Common myeloid progenitor, CD34-positive (primary cell): Measurements from ENCODE around the gene TNRC18.
A peak's percentile ranks its signal among the peaks of the same experiment; 100 is the strongest.

Experiments
- CTCF ChIA-PET: fragments of 350-600 bp; sonication (Branson Sonifier 250); formaldehyde crosslinking; loops from one replicate; lab custom pipeline; 2021; ENCODE audit warnings: antibody characterized with exemption; lab: Charles Lee
- POLR2A ChIA-PET: fragments of 350-600 bp; sonication (Branson Sonifier 250); formaldehyde crosslinking; loops from one replicate; lab custom pipeline; 2021; ENCODE audit warnings: antibody characterized with exemption; lab: Charles Lee
- DNase-seq, 3 donors: peaks; one replicate each; pipeline versions ENCODE4 v3.0.0 to v3.0.0-alpha.2; 2013
- H3K27ac ChIP-seq, 2 experiments: 1 replicate in 1 of 2; 2 replicates in 1 of 2; pipeline ENCODE4 v1.7.0; 2013; ENCODE audit warnings: inconsistent platforms in 2 of 2, low read length in 2 of 2, mild to moderate bottlenecking in 2 of 2, low read depth in 1 of 2, moderate library complexity in 1 of 2; ENCODE audit not compliant: severe bottlenecking in 2 of 2, insufficient read depth in 1 of 2, poor library complexity in 1 of 2
- H3K27me3 ChIP-seq, 5 experiments: replicated peaks in 2 of 5; 1 replicate in 3 of 5; 2 replicates in 2 of 5; pipeline versions ENCODE4 v1.6.1 to v1.7.0; 2013; ENCODE audit warnings: low read length in 4 of 5, mild to moderate bottlenecking in 2 of 5, moderate library complexity in 2 of 5, inconsistent platforms in 1 of 5; ENCODE audit not compliant: insufficient read depth in 5 of 5, control insufficient read depth in 4 of 5
- H3K36me3 ChIP-seq, 4 experiments: 1 replicate in 2 of 4; 2 replicates in 2 of 4; pipeline versions ENCODE4 v1.6.1 to v1.7.0; 2013; ENCODE audit warnings: low read length in 3 of 4, control low read depth in 1 of 4, mild to moderate bottlenecking in 1 of 4; ENCODE audit not compliant: control insufficient read depth in 4 of 4, insufficient read depth in 4 of 4
- H3K4me1 ChIP-seq, 4 experiments: 1 replicate in 3 of 4; 2 replicates in 1 of 4; pipeline versions ENCODE4 v1.6.1 to v1.7.1; 2013; ENCODE audit warnings: low read length in 3 of 4, mild to moderate bottlenecking in 3 of 4, control low read depth in 1 of 4, inconsistent platforms in 1 of 4, moderate library complexity in 1 of 4; ENCODE audit not compliant: control insufficient read depth in 4 of 4, insufficient read depth in 4 of 4; ENCODE audit errors: control extremely low read depth in 1 of 4
- H3K4me3 ChIP-seq, 7 experiments: 1 replicate in 4 of 7; 2 replicates in 3 of 7; pipeline versions ENCODE4 v1.5.1 to v1.7.0; 2013; ENCODE audit warnings: mild to moderate bottlenecking in 7 of 7, low read length in 6 of 7, moderate library complexity in 6 of 7, inconsistent platforms in 2 of 7, low read depth in 2 of 7, control low read depth in 1 of 7; ENCODE audit not compliant: insufficient read depth in 4 of 7, control insufficient read depth in 1 of 7; ENCODE audit errors: extremely low read depth in 1 of 7
- H3K9me3 ChIP-seq, 5 experiments: 1 replicate in 4 of 5; 2 replicates in 1 of 5; pipeline versions ENCODE4 v1.6.1 to v1.7.1; 2013; ENCODE audit warnings: low read length in 4 of 5, mild to moderate bottlenecking in 2 of 5, inconsistent platforms in 1 of 5, low read depth in 1 of 5, moderate library complexity in 1 of 5; ENCODE audit not compliant: control insufficient read depth in 4 of 5, insufficient read depth in 2 of 5; ENCODE audit errors: control extremely low read depth in 1 of 5
- WGBS: methylation state at CpG from one replicate; pipeline ENCODE4 v1.1.5; 2013; ENCODE audit not compliant: insufficient coverage; 5-methylcytosine and 5-hydroxymethylcytosine counted together

Gene TNRC18

DNA sequence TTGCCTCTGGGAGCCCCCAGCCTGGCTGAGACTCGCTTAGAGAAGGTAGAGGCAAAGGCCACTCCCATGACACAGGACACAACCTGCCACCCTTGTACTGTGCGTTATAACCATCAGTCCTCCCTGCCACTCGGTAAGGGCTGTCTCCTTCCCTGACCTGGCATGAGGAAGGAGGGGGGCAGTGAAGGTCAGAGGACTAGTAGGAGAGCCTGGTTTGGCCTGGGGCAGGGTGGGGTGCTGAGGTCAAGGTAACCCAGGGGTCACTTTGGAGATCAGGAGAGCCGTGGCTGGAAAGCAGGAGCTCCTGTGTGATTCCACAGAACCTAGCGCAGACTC is 6.9 kb upstream of the TNRC18 start:
- Histone ChIP-seq H3K27me3 (no peaks in the 10 kb centered on the region), H3K4me1 (peaks cover 0 to 45% (median 38%) of the 10 kb centered on the region in 4 experiments), H3K4me3 (peak overlapping the region; percentile 16 to 100 (median 93))

DNA sequence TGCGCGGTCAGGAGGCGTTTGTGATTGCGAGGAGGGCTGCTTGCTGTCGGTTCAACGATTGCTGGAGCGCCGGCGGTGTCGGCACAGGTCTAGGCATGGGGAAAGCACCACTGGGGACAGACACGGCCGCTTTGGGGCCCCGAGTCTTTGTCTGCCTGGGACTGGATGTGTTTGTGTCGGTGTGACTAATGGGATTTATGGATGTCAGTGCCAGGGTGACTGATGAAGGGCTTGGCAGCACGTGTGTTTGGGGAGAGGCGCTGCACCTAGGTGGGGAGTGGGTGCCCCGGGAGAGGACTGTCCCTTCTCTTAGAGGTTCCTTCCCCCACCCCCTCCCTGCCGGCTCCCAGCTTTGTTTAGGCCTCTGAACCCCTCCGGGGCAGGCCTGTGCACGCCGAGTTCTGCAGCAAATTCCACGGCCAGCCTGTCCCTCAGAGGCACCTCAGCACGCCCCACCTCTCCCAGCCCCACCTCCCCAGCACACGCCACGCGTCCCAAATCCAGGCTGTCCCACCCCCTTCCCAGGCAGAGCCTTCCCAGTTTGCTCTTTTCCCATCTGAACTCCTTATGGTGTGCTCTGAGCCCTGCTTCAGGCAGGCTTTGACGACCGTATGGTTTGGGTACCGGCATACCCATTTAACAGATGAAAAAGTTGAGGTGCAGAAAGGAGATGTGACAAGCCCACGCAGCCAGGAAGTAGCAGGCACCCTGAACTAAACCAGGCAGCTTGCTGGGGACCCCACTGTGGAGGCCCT is 6.4 kb upstream of the TNRC18 start:
- CTCF ChIA-PET = interaction anchor here (0.6 to 2.9 kb wide), 9 partner anchors 8 to 146 kb away, joined by 4 to 11 read pairs (median 6); no protein-coding TSS in a partner anchor
- H3K27me3 ChIP-seq = no peaks in the 10 kb centered on the region
- H3K4me1 ChIP-seq = peaks cover 0 to 45% (median 39%) of the 10 kb centered on the region in 4 experiments
- 7% methylated on average over 22 of the region's 30 CpGs for WGBS
- peak overlapping the region; percentile 69 to 100 (median 93) for H3K4me3 ChIP-seq
- peaks cover 0 to 20% (median 13%) of the 10 kb centered on the region in 4 experiments for H3K36me3 ChIP-seq
- POLR2A ChIA-PET = interaction anchor here (0.6 to 1.5 kb wide), 7 partner anchors 9 to 64 kb away, joined by 3 to 8 read pairs (median 5); no protein-coding TSS in a partner anchor
- peak in 2 of 3 donors; percentile 73 to 80 for DNase-seq
- H3K9me3 ChIP-seq = peaks cover 0 to 8% (median 2%) of the 10 kb centered on the region in 5 experiments
- H3K27ac ChIP-seq = peak overlapping the region; percentile 77 to 97

More for the DNA sequence above, 6.9 kb upstream of the TNRC18 start:
- H3K36me3 ChIP-seq = peaks cover 0 to 25% (median 13%) of the 10 kb centered on the region in 4 experiments
- peak overlapping the region in 1 of 2 experiments; percentile 97 for H3K27ac ChIP-seq
- DNase-seq = no peak
- ChIA-PET POLR2A (interaction anchor here (0.6 to 1.0 kb wide), 6 partner anchors 11 to 301 kb away, joined by 3 to 6 read pairs (median 4); no protein-coding TSS in a partner anchor), CTCF (interaction anchor here (0.6 to 4.4 kb wide), 15 partner anchors 8 to 720 kb away, joined by 3 to 24 read pairs (median 5); no protein-coding TSS in a partner anchor)
- peaks cover 0 to 8% (median 2%) of the 10 kb centered on the region in 5 experiments for H3K9me3 ChIP-seq
- WGBS = 90% methylated on average over 4 of the region's 5 CpGs

DNA sequence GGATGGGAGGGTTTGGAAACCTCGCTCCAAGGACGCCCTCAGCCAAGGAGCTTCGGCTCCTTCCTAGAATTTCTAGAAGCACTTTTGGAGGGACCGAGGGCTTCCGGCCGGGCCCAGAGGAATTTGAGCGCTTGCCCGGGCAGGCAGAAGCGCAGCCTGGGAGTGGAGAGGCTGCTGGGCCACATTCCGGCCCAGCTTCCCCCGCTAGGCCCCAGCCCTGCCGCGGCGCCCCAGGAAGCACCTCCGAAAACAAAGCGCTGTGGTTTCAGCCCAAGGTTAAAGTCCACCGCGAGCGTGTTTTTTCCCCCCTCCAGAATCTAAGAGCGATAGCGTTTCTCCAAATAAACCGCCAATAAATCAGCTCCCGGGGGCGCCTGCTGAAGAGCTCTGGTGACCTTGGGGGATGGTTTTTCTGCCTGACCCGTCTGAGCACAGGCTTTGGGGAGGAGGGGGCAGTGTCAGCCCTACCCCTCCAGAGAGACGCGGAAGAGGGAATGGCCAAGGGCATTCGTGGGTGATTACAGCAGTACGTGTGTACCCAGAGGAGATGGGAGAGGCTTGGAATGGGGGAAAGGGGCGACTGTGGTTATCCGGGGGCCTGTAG is 5.7 kb upstream of the TNRC18 start:
- Histone ChIP-seq H3K27me3 (no peaks in the 10 kb centered on the region), H3K36me3 (peaks cover 0 to 20% (median 11%) of the 10 kb centered on the region in 4 experiments), H3K4me3 (peak overlapping the region; percentile 69 to 100 (median 93)), H3K9me3 (peaks cover 0 to 8% (median 2%) of the 10 kb centered on the region in 5 experiments), H3K27ac (peak overlapping the region; percentile 77 to 97), H3K4me1 (peaks cover 0 to 45% (median 40%) of the 10 kb centered on the region in 4 experiments)
- CTCF ChIA-PET = interaction anchor here (0.8 to 2.7 kb wide), 6 partner anchors 9 to 53 kb away, joined by 3 to 6 read pairs (median 4); no protein-coding TSS in a partner anchor
- under 1% methylated on average over 23 of the region's 31 CpGs for WGBS
- DNase-seq = peak; percentile 46 to 88 (median 82)
- POLR2A ChIA-PET = interaction anchor here (0.6 to 1.5 kb wide), 5 partner anchors 10 to 38 kb away, joined by 3 to 8 read pairs (median 6); no protein-coding TSS in a partner anchor

DNA sequence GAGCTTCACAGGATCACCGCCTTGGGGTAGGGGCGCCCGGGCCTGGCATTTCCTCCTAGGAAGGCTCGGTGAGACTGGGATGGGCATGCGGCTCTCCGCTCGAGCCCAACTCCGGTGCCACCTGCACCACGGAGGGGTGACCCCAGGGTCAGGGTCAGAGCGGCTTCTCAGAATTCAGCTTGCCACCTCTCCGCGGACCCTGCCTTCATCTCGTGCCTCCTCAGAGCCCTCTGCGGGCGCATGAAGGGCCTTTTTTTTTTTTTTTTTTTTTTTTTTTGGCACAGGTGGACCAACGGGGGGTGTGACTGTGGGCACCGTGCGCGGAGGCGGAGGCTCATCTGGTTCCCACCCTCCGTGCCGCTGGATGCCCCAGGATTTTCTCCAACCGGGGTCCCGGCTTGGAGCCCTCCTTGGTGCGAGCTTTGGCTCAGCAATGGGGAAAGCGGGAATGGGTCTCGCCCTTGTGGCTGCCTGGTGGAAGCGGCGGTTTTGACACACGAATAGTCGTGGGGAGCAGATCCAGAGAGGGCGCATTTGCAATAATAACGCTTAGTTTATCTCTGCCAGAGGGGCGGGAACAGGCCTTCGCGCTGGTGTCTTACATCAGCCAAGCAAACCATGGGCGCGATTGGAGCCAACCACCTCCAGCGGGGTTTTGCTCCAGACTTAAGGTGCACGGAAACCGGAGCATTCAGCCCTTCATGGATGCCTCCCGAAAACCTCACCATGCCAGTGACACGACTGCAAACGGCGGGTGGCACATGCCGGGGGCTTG is 5.0 kb upstream of the TNRC18 start:
- 0% methylated on average over 38 of the region's 46 CpGs for WGBS
- peak; percentile 73 to 82 (median 76) for DNase-seq
- Histone ChIP-seq H3K4me3 (peak overlapping the region; percentile 69 to 100 (median 93)), H3K9me3 (peaks cover 0 to 8% (median 2%) of the 10 kb centered on the region in 5 experiments), H3K36me3 (peaks cover 0 to 20% (median 9%) of the 10 kb centered on the region in 4 experiments), H3K4me1 (peaks cover 0 to 45% (median 40%) of the 10 kb centered on the region in 4 experiments), H3K27ac (peak overlapping the region; percentile 77 to 97), H3K27me3 (no peaks in the 10 kb centered on the region)
- POLR2A ChIA-PET = interaction anchor here (0.6 to 1.5 kb wide), 5 partner anchors 11 to 39 kb away, joined by 3 to 8 read pairs (median 6); no protein-coding TSS in a partner anchor
- CTCF ChIA-PET = interaction anchor here (0.8 to 1.6 kb wide), 5 partner anchors 10 to 53 kb away, joined by 3 to 6 read pairs (median 3); no protein-coding TSS in a partner anchor

DNA sequence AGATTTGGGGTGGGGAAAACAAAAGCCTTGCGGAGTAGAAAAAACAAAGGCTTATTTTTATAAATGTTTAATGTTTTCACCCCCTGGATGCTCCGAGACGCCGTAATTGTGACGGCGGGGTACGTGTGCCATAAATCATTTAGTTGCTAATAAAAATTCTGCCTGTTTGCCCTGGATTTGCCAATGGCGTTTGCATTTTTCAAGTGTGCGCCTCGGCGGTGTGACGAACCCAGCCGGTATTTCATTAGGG is 2.5 kb upstream of the TNRC18 start:
- Histone ChIP-seq H3K27me3 (no peaks in the 10 kb centered on the region), H3K36me3 (peaks cover 0 to 4% (median 1%) of the 10 kb centered on the region in 4 experiments), H3K4me3 (peak overlapping the region; percentile 64 to 100 (median 93)), H3K9me3 (no peaks in the 10 kb centered on the region), H3K4me1 (peaks cover 0 to 42% (median 33%) of the 10 kb centered on the region in 4 experiments), H3K27ac (peak overlapping the region; percentile 91 to 97)
- POLR2A ChIA-PET = interaction anchor here (1.5 to 2.1 kb wide), 2 partner anchors 37 to 51 kb away, joined by 5 to 13 read pairs; no protein-coding TSS in a partner anchor
- WGBS = under 1% methylated on average over 12 of the region's 13 CpGs
- peak in 2 of 3 donors; percentile 26 to 58 for DNase-seq
- CTCF ChIA-PET = interaction anchor here (0.9 to 3.1 kb wide), 5 partner anchors 11 to 52 kb away, joined by 3 to 16 read pairs (median 3); no protein-coding TSS in a partner anchor
